Measurements from ENCODE around the gene LSM7. TPM values are rescaled to one million over a fixed set of nuclear protein-coding genes. Genes with fewer than 3 reads are reported as not detected.

The LSM7 gene
- polyA plus RNA-seq, 1 donor from 2014 or later = 550 TPM

- no peak overlapping the region for H3K4me2 ChIP-seq (ENCODE audit: low read length)
- no peaks in the 10 kb centered on the region for H3K9me2 ChIP-seq (ENCODE audit: insufficient read depth, low read length)
- H3K9ac ChIP-seq (ENCODE audit: low read length) = no peak overlapping the region
- no peak overlapping the region for H3K27ac ChIP-seq (ENCODE audit: low read length)
- H4K20me1 ChIP-seq (ENCODE audit: insufficient read depth) = no peaks in the 10 kb centered on the region
- no peaks in the 10 kb centered on the region for H3F3A ChIP-seq (ENCODE audit: insufficient read depth, low read length, poor library complexity, severe bottlenecking)
- H3K79me2 ChIP-seq (replicated peaks; ENCODE audit: insufficient read depth, low read length) = no peaks in the 10 kb centered on the region
- TF ChIP-seq REST (IDR thresholded peaks at IDR 0.05; ENCODE audit: borderline replicate concordance) (no peak), SMC3 (conservative IDR thresholded peaks at IDR 0.05; ENCODE audit: poor library complexity) (no peak), POLR2AphosphoS5 (IDR thresholded peaks at IDR 0.05) (no peak), TAF1 (IDR thresholded peaks at IDR 0.05; ENCODE audit: low read depth) (no peak), CTCF (IDR thresholded peaks at IDR 0.05; ENCODE audit: poor library complexity, severe bottlenecking) (no peak), MXI1 (conservative IDR thresholded peaks at IDR 0.05; ENCODE audit: poor library complexity, severe bottlenecking) (no peak), EP300 (conservative IDR thresholded peaks at IDR 0.05; ENCODE audit: poor library complexity, severe bottlenecking) (no peak), RAD21 (conservative IDR thresholded peaks at IDR 0.05) (no peak), EZH2 (IDR thresholded peaks at IDR 0.05; ENCODE audit: borderline replicate concordance, insufficient read depth, low read length, poor library complexity, severe bottlenecking) (no peak)
- no peaks in the 10 kb centered on the region for H3K36me3 ChIP-seq (ENCODE audit: insufficient read depth, low read length)
- no peak overlapping the region for H2AFZ ChIP-seq (ENCODE audit: low read depth, low read length)
- H3K4me3 ChIP-seq (ENCODE audit: low read length) = no peak overlapping the region
- no peaks in the 10 kb centered on the region for H3K9me3 ChIP-seq (ENCODE audit: low read length)
- no peaks in the 10 kb centered on the region for H3K27me3 ChIP-seq (ENCODE audit: insufficient read depth, low read depth, low read length)
These were observed 29.2 kb upstream of the LSM7 start for GRCh38 chr19:2357279-2358206.

- H3K9me2 ChIP-seq (ENCODE audit: insufficient read depth, low read length) = no peaks in the 10 kb centered on the region
- no peak overlapping the region for H3K9ac ChIP-seq (ENCODE audit: low read length)
- H3K36me3 ChIP-seq (ENCODE audit: insufficient read depth, low read length) = no peaks in the 10 kb centered on the region
- H4K20me1 ChIP-seq (ENCODE audit: insufficient read depth) = no peaks in the 10 kb centered on the region
- no peak overlapping the region for H3K27ac ChIP-seq (ENCODE audit: low read length)
- no peaks in the 10 kb centered on the region for H3K79me2 ChIP-seq (replicated peaks; ENCODE audit: insufficient read depth, low read length)
- H3K9me3 ChIP-seq (ENCODE audit: low read length) = no peaks in the 10 kb centered on the region
- H3K4me3 ChIP-seq (ENCODE audit: low read length) = no peak overlapping the region
- H3F3A ChIP-seq (ENCODE audit: insufficient read depth, low read length, poor library complexity, severe bottlenecking) = no peaks in the 10 kb centered on the region
- no peak overlapping the region for H3K4me2 ChIP-seq (ENCODE audit: low read length)
- TF ChIP-seq CTCF (IDR thresholded peaks at IDR 0.05; ENCODE audit: poor library complexity, severe bottlenecking) (no peak), EZH2 (IDR thresholded peaks at IDR 0.05; ENCODE audit: borderline replicate concordance, insufficient read depth, low read length, poor library complexity, severe bottlenecking) (no peak), MXI1 (conservative IDR thresholded peaks at IDR 0.05; ENCODE audit: poor library complexity, severe bottlenecking) (no peak), TAF1 (IDR thresholded peaks at IDR 0.05; ENCODE audit: low read depth) (no peak), SMC3 (conservative IDR thresholded peaks at IDR 0.05; ENCODE audit: poor library complexity) (no peak), RAD21 (conservative IDR thresholded peaks at IDR 0.05) (no peak), EP300 (conservative IDR thresholded peaks at IDR 0.05; ENCODE audit: poor library complexity, severe bottlenecking) (no peak), REST (IDR thresholded peaks at IDR 0.05; ENCODE audit: borderline replicate concordance) (no peak), POLR2AphosphoS5 (IDR thresholded peaks at IDR 0.05) (no peak)
- no peak overlapping the region for H2AFZ ChIP-seq (ENCODE audit: low read depth, low read length)
- H3K27me3 ChIP-seq (ENCODE audit: insufficient read depth, low read depth, low read length) = no peaks in the 10 kb centered on the region
These were observed 27.8 kb upstream of the LSM7 start for GRCh38 chr19:2356036-2356646.

Data from neural cell (in vitro differentiated cells).